HCT116 (cell line): ENCODE data around the gene ATP2C1. TPM values are rescaled to one million over a fixed set of nuclear protein-coding genes. Genes with fewer than 3 reads are reported as not detected.

ENCODE experiments used
- ATAC-seq: fragments of 200-7000 bp; cut with Tn5 transposase; 2 replicates; pipeline ENCODE4 v1.9.1; 2020; ENCODE audit warnings: mild to moderate bottlenecking, moderate library complexity
- BruUV-seq: library from RNA; stranded (reverse); fragments of 400-500 nt; replicated peaks from 2 replicates; lab custom pipeline; 2021; lab: Mats Ljungman, UMichigan
- CTCF ChIA-PET: fragments of 300-600 bp; sonication (Branson Sonifier 250); formaldehyde crosslinking; loops from one replicate; lab custom pipeline; 2021; ENCODE audit warnings: antibody characterized with exemption; lab: Charles Lee
- POLR2A ChIA-PET: fragments of 300-600, 350-600 bp; sonication (Branson Sonifier 250); formaldehyde crosslinking; loops from one replicate; lab custom pipeline; 2021; ENCODE audit warnings: antibody characterized with exemption; lab: Charles Lee
- RAD21 ChIA-PET, 2 experiments: fragments of 300-600 bp; sonication (Branson Sonifier 250); formaldehyde crosslinking; loops; one replicate each; lab custom pipeline; 2023; ENCODE audit warnings: low total read pairs in 2 of 2; ENCODE audit not compliant: uncharacterized antibody in 2 of 2, unreplicated experiment in 2 of 2, low non-redundant PET in 1 of 2; lab: Charles Lee
- DNase-seq: peaks from one replicate; pipeline ENCODE4 v3.0.0-alpha.2; 2010; ENCODE audit warnings: low read depth, low spot score
- H2AFZ ChIP-seq: fragments of 200-600 bp; shearing (Covaris generic), sonication (generic); 2 replicates; pipeline ENCODE4 v1.6.1; 2017; ENCODE audit warnings: low read depth, mixed run types, mixed read lengths, antibody characterized with exemption, low read length; ENCODE audit not compliant: poor library complexity, severe bottlenecking
- H3K27ac ChIP-seq: 2 replicates; pipeline ENCODE4 v1.5.1; 2012; ENCODE audit warnings: low read depth, low read length
- H3K27me3 ChIP-seq: fragments of 200-600 bp; sonication (generic); 2 replicates; pipeline ENCODE4 v1.6.1; 2016; ENCODE audit warnings: mixed run types, low read length, mixed read lengths; ENCODE audit not compliant: insufficient read depth
- H3K36me3 ChIP-seq, 2 experiments: fragments of 200-500 bp in 1 of 2; fragments of 200-600 bp in 1 of 2; sonication (Bioruptor generic) in 1 of 2; sonication (generic) in 1 of 2; 2 replicates each; pipeline versions ENCODE4 v1.5.1 to v1.6.1; 2014 to 2016; ENCODE audit warnings: low read length in 2 of 2, inconsistent platforms in 1 of 2, mixed read lengths in 1 of 2, mixed run types in 1 of 2; ENCODE audit not compliant: insufficient read depth in 2 of 2, control insufficient read depth in 1 of 2
- H3K4me1 ChIP-seq, 2 experiments: fragments of 200-600 bp in 1 of 2; sonication (generic) in 1 of 2; 2 replicates each; pipeline versions ENCODE4 v1.5.1 to v1.6.1; 2012 to 2017; ENCODE audit warnings: low read length in 2 of 2, inconsistent platforms in 1 of 2, mild to moderate bottlenecking in 1 of 2, mixed read lengths in 1 of 2, mixed run types in 1 of 2, moderate library complexity in 1 of 2; ENCODE audit not compliant: insufficient read depth in 2 of 2, control insufficient read depth in 1 of 2
- H3K4me2 ChIP-seq: fragments of 200-600 bp; sonication (generic); 2 replicates; pipeline ENCODE4 v1.6.1; 2017; ENCODE audit warnings: mixed run types, low read length, mixed read lengths
- H3K4me3 ChIP-seq, 2 experiments: fragments of 200-600 bp in 1 of 2; sonication (generic) in 1 of 2; replicated peaks in 1 of 2; 2 replicates each; pipeline ENCODE4 v1.5.1; 2011 to 2016; ENCODE audit warnings: low read length in 2 of 2, control low read depth in 1 of 2, low read depth in 1 of 2, mild to moderate bottlenecking in 1 of 2, mixed read lengths in 1 of 2, mixed run types in 1 of 2
- H3K79me2 ChIP-seq: fragments of 200-600 bp; sonication (generic); 2 replicates; pipeline ENCODE4 v1.6.1; 2017; ENCODE audit warnings: mild to moderate bottlenecking, mixed run types, low read length, moderate library complexity, mixed read lengths; ENCODE audit not compliant: insufficient read depth
- H3K9ac ChIP-seq: fragments of 200-600 bp; sonication (generic); 2 replicates; pipeline ENCODE4 v1.6.1; 2016; ENCODE audit warnings: low read length, mixed read lengths
- H3K9me2 ChIP-seq: fragments of 200-600 bp; sonication (generic), shearing (Covaris generic); 2 replicates; pipeline ENCODE4 v1.6.1; 2017; ENCODE audit warnings: mixed run types, mild to moderate bottlenecking, moderate library complexity; ENCODE audit not compliant: insufficient read depth
- H3K9me3 ChIP-seq, 2 experiments: fragments of 200-500 bp in 1 of 2; fragments of 200-600 bp in 1 of 2; sonication (Bioruptor generic) in 1 of 2; sonication (generic) in 1 of 2; 2 replicates each; pipeline ENCODE4 v1.6.1; 2014 to 2017; ENCODE audit warnings: low read length in 2 of 2, mixed read lengths in 2 of 2, inconsistent platforms in 1 of 2, low read depth in 1 of 2, mild to moderate bottlenecking in 1 of 2, mixed run types in 1 of 2, moderate library complexity in 1 of 2; ENCODE audit not compliant: control insufficient read depth in 1 of 2, insufficient read depth in 1 of 2
- H4K20me1 ChIP-seq: fragments of 200-600 bp; sonication (generic), shearing (Covaris generic); 2 replicates; pipeline ENCODE4 v1.6.1; 2017; ENCODE audit warnings: mixed run types, mild to moderate bottlenecking, moderate library complexity; ENCODE audit not compliant: insufficient read depth
- CBX3 ChIP-seq: IDR thresholded peaks from 2 replicates; pipeline ENCODE4 v1.6.1; 2012; ENCODE audit warnings: low read depth
- CEBPB ChIP-seq: IDR thresholded peaks from 2 replicates; pipeline ENCODE4 v1.6.1; 2012; ENCODE audit warnings: low read depth
- EGR1 ChIP-seq: IDR thresholded peaks from 2 replicates; pipeline ENCODE4 v1.6.1; 2012; ENCODE audit warnings: low read depth
- ELF1 ChIP-seq: IDR thresholded peaks from 2 replicates; pipeline ENCODE4 v1.6.1; 2012; ENCODE audit warnings: low read depth, borderline replicate concordance
- EZH2 ChIP-seq: fragments of 200-600 bp; sonication (generic); IDR thresholded peaks from 2 replicates; pipeline ENCODE4 v1.6.1; 2017; ENCODE audit warnings: antibody characterized with exemption, mixed run types
- FOSL1 ChIP-seq: IDR thresholded peaks from 2 replicates; pipeline ENCODE4 v1.6.1; 2012; ENCODE audit warnings: low read depth
- JUND ChIP-seq: IDR thresholded peaks from 2 replicates; pipeline ENCODE4 v1.6.1; 2012
- POLR2A ChIP-seq: IDR thresholded peaks from 2 replicates; pipeline ENCODE4 v1.7.0; 2011; ENCODE audit warnings: borderline replicate concordance; ENCODE audit not compliant: insufficient read depth, insufficient read length; ENCODE audit errors: extremely low read depth
- POLR2AphosphoS5 ChIP-seq: IDR thresholded peaks from 2 replicates; pipeline ENCODE4 v1.6.1; 2011; ENCODE audit warnings: mild to moderate bottlenecking, low read depth, low read length, moderate library complexity
- REST ChIP-seq: IDR thresholded peaks from 2 replicates; pipeline ENCODE4 v1.6.1; 2012; ENCODE audit warnings: low read depth
- SIN3A ChIP-seq: IDR thresholded peaks from 2 replicates; pipeline ENCODE4 v1.6.1; 2012; ENCODE audit warnings: low read depth
- SP1 ChIP-seq: IDR thresholded peaks from 2 replicates; pipeline ENCODE4 v1.6.1; 2012; ENCODE audit warnings: low read depth
- TCF7L2 ChIP-seq: IDR thresholded peaks from 2 replicates; pipeline ENCODE4 v1.7.0; 2011; ENCODE audit warnings: borderline replicate concordance, inconsistent platforms; ENCODE audit not compliant: insufficient read depth, insufficient read length; ENCODE audit errors: extremely low read depth
- YY1 ChIP-seq: IDR thresholded peaks from 2 replicates; pipeline ENCODE4 v1.6.1; 2011; ENCODE audit warnings: low read length, low read depth, moderate library complexity, mild to moderate bottlenecking; ENCODE audit not compliant: insufficient replicate concordance; ENCODE audit errors: extremely low read depth
- ZBTB33 ChIP-seq: IDR thresholded peaks from 2 replicates; pipeline ENCODE4 v1.6.1; 2011; ENCODE audit warnings: mild to moderate bottlenecking, low read length, moderate library complexity; ENCODE audit not compliant: insufficient replicate concordance; ENCODE audit errors: extremely low read depth
- ZFX ChIP-seq: fragments of 450-650 bp; IDR thresholded peaks from 2 replicates; pipeline ENCODE4 v1.6.1; 2017
- ZNF274 ChIP-seq: fragments of 200-500 bp; sonication (Bioruptor generic); IDR thresholded peaks from 2 replicates; pipeline ENCODE4 v1.6.1; 2014; ENCODE audit warnings: mild to moderate bottlenecking, low read depth, low read length, inconsistent platforms
- intact Hi-C: fragments of 100-400 bp; cut with micrococcal nuclease; formaldehyde crosslinking; loops from 2 replicates; pipeline ENCODE4 v1.10.0; 2022
- total RNA-seq: library from RNA; stranded (reverse); gene quantifications from one replicate; pipeline ENCODE4 v1.2.1, GENCODE V29; 2021; ENCODE audit not compliant: unreplicated experiment
- TF ChIP-seq, protein P1 (sequence below), 3 experiments: fragments of 200-600 bp in 1 of 3; sonication (generic) in 1 of 3; IDR thresholded peaks in 2 of 3; conservative IDR thresholded peaks in 1 of 3; 2 replicates each; pipeline ENCODE4 v1.5.1; 2012 to 2017; ENCODE audit warnings: low read depth in 2 of 3, low read length in 2 of 3, antibody characterized with exemption in 1 of 3, borderline replicate concordance in 1 of 3, control low read depth in 1 of 3, mild to moderate bottlenecking in 1 of 3, mixed read lengths in 1 of 3, mixed run types in 1 of 3, moderate library complexity in 1 of 3; ENCODE audit not compliant: insufficient read depth in 1 of 3
- TF ChIP-seq, protein P2 (sequence below): IDR thresholded peaks from 2 replicates; pipeline ENCODE4 v1.6.1; 2012

The ATP2C1 gene
- total RNA-seq, 1 experiment from 2014 or later: 69.1 TPM

DNA sequence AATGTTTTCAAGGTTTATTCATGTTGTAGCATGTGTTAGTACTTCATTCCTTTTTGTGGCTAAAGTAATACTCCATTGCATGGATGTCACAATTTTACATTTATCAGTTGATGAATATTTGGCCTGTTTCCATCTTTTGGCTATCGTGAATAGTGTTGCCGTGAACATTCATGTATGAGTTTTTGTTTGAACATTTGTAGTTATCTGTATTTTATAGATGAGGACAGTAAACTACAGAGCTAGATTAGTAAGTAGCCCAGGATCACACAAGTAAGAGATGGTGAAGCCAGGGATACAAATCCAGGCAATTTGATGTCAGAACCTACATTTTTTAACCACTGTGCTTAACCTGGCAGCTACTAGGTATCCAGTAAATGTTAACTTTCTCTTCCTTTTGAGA is 69.6 kb downstream of the ATP2C1 start:
- no peak overlapping the region for H3K9ac ChIP-seq
- BruUV-seq: no TSS peak
- ChIA-PET POLR2A (no interaction called here), CTCF (no interaction called here), RAD21 (no interaction called here)
- H3K27ac ChIP-seq: no peak overlapping the region
- H3K36me3 ChIP-seq: peaks cover 4 to 17% of the 10 kb centered on the region in 2 experiments; a peak in 3 of 4 replicates
- ATAC-seq: peak; percentile 40
- no peak for DNase-seq
- H3K4me2 ChIP-seq: peak overlapping the region; percentile 12; the same call in 1 of the 2 replicates
- H3K4me3 ChIP-seq: no peak overlapping the region
- peaks cover 0 to 14% of the 10 kb centered on the region in 2 experiments; a peak in 2 of 4 replicates for H3K4me1 ChIP-seq
- H3K9me3 ChIP-seq: no peaks in the 10 kb centered on the region
- TF ChIP-seq EZH2 (no peak), YY1 (no peak), POLR2AphosphoS5 (no peak), REST (no peak), CBX3 (no peak), ZBTB33 (no peak), TCF7L2 (no peak), CEBPB (no peak), ZFX (no peak), ZNF274 (no peak), EGR1 (no peak), POLR2A (no peak), SIN3A (no peak), ELF1 (no peak), FOSL1 (no peak), SP1 (no peak), JUND (no peak)
- TF ChIP-seq, protein P1, sequence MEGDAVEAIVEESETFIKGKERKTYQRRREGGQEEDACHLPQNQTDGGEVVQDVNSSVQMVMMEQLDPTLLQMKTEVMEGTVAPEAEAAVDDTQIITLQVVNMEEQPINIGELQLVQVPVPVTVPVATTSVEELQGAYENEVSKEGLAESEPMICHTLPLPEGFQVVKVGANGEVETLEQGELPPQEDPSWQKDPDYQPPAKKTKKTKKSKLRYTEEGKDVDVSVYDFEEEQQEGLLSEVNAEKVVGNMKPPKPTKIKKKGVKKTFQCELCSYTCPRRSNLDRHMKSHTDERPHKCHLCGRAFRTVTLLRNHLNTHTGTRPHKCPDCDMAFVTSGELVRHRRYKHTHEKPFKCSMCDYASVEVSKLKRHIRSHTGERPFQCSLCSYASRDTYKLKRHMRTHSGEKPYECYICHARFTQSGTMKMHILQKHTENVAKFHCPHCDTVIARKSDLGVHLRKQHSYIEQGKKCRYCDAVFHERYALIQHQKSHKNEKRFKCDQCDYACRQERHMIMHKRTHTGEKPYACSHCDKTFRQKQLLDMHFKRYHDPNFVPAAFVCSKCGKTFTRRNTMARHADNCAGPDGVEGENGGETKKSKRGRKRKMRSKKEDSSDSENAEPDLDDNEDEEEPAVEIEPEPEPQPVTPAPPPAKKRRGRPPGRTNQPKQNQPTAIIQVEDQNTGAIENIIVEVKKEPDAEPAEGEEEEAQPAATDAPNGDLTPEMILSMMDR (IDR thresholded peaks at IDR 0.05 in 2 of 3, conservative IDR thresholded peaks at IDR 0.05 in 1 of 3; ENCODE audit: borderline replicate concordance in 1 of 3, insufficient read depth in 1 of 3, low read depth in 2 of 3, low read length in 2 of 3): no peak
- TF ChIP-seq, protein P2, sequence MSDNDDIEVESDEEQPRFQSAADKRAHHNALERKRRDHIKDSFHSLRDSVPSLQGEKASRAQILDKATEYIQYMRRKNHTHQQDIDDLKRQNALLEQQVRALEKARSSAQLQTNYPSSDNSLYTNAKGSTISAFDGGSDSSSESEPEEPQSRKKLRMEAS: no peak
- intact Hi-C loops: no loop called here
- H3K27me3 ChIP-seq: no peaks in the 10 kb centered on the region
- no peaks in the 10 kb centered on the region for H3K9me2 ChIP-seq
- H4K20me1 ChIP-seq: no peaks in the 10 kb centered on the region
- H2AFZ ChIP-seq: no peak overlapping the region
- no peaks in the 10 kb centered on the region for H3K79me2 ChIP-seq
